PC-3 (cell line): Measurements from ENCODE around the gene CDHR3. TPM values are rescaled to one million over a fixed set of nuclear protein-coding genes. Genes with fewer than 3 reads are reported as not detected.
A peak's percentile ranks its signal among the peaks of the same experiment; 100 is the strongest.

Experiments used
- ATAC-seq: fragments of 200-7000 bp; cut with Tn5 transposase; 2 replicates; pipeline ENCODE4 v1.9.1; 2020; ENCODE audit warnings: mild to moderate bottlenecking, moderate library complexity
- BruUV-seq: library from RNA; stranded (reverse); fragments of 400-500 nt; replicated peaks from 2 replicates; lab custom pipeline; 2021; lab: Mats Ljungman, UMichigan
- CTCF ChIA-PET: fragments of 300-600 bp; sonication (Branson Sonifier 250); formaldehyde crosslinking; loops from one replicate; lab custom pipeline; 2022; ENCODE audit warnings: antibody characterized with exemption; lab: Charles Lee
- POLR2A ChIA-PET: fragments of 300-600 bp; sonication (Branson Sonifier 250); formaldehyde crosslinking; loops from one replicate; lab custom pipeline; 2022; ENCODE audit warnings: antibody characterized with exemption; ENCODE audit not compliant: unreplicated experiment; lab: Charles Lee
- DNase-seq: peaks from one replicate; pipeline ENCODE4 v3.0.0-alpha.2; 2015
- H2AFZ ChIP-seq: fragments of 300-600 bp; sonication (generic); 2 replicates; pipeline ENCODE4 v1.6.0; 2016; ENCODE audit warnings: antibody characterized with exemption, low read length
- H3F3A ChIP-seq: fragments of 300-600 bp; sonication (generic); one replicate; pipeline ENCODE4 v1.6.0; 2017; ENCODE audit warnings: antibody characterized with exemption, low read length, control low read depth, mild to moderate bottlenecking; ENCODE audit not compliant: unreplicated experiment
- H3K27ac ChIP-seq: fragments of 300-600 bp; sonication (generic); 2 replicates; pipeline ENCODE4 v1.5.1; 2016; ENCODE audit warnings: mild to moderate bottlenecking, low read length
- H3K27me3 ChIP-seq: fragments of 300-600 bp; sonication (generic); 2 replicates; pipeline ENCODE4 v1.6.1; 2016; ENCODE audit warnings: low read length, mixed read lengths
- H3K36me3 ChIP-seq: fragments of 300-600 bp; sonication (generic); 2 replicates; pipeline ENCODE4 v1.6.1; 2016; ENCODE audit warnings: low read depth, mixed run types, low read length, mixed read lengths
- H3K4me1 ChIP-seq: fragments of 300-600 bp; sonication (generic); 2 replicates; pipeline ENCODE4 v1.5.1; 2016; ENCODE audit warnings: low read length; ENCODE audit not compliant: insufficient read depth
- H3K4me2 ChIP-seq: fragments of 300-600 bp; sonication (generic); 2 replicates; pipeline ENCODE4 v1.6.0; 2016; ENCODE audit warnings: low read length
- H3K4me3 ChIP-seq: fragments of 300-600 bp; sonication (generic); 2 replicates; pipeline ENCODE4 v1.5.1; 2016; ENCODE audit warnings: mild to moderate bottlenecking, low read length, mixed read lengths
- H3K79me2 ChIP-seq: fragments of 300-600 bp; sonication (generic); 2 replicates; pipeline ENCODE4 v1.6.1; 2017; ENCODE audit warnings: low read length, mixed read lengths
- H3K9ac ChIP-seq: fragments of 300-600 bp; sonication (generic); 2 replicates; pipeline ENCODE4 v1.6.0; 2016; ENCODE audit warnings: mild to moderate bottlenecking, low read length
- H3K9me2 ChIP-seq: fragments of 300-600 bp; sonication (generic); replicated peaks from 2 replicates; pipeline ENCODE4 v1.6.1; 2016; ENCODE audit warnings: mixed run types, low read length, mixed read lengths
- H3K9me3 ChIP-seq: fragments of 300-600 bp; sonication (generic); 2 replicates; pipeline ENCODE4 v1.6.1; 2016; ENCODE audit warnings: low read length, mixed read lengths
- H4K20me1 ChIP-seq: fragments of 300-600 bp; sonication (generic); 2 replicates; pipeline ENCODE4 v1.6.1; 2016; ENCODE audit warnings: low read length, mixed read lengths
- EZH2 ChIP-seq: fragments of 300-600 bp; sonication (generic); IDR thresholded peaks from one replicate; pipeline ENCODE4 v1.6.1; 2017; ENCODE audit warnings: antibody characterized with exemption, mild to moderate bottlenecking, low read length; ENCODE audit not compliant: unreplicated experiment
- EZH2phosphoT487 ChIP-seq: fragments of 300-600 bp; sonication (generic); IDR thresholded peaks from 2 replicates; pipeline ENCODE4 v1.6.1; 2018; ENCODE audit warnings: mild to moderate bottlenecking, antibody characterized with exemption, low read length, borderline replicate concordance
- intact Hi-C: fragments of 100-400 bp; cut with micrococcal nuclease; formaldehyde crosslinking; loops from 2 replicates; pipeline ENCODE4 v1.9.0; 2023
- total RNA-seq: library from RNA; depleted of rRNA; stranded (reverse); fragments of >200 nt; gene quantifications from 2 replicates; pipeline ENCODE4 v1.2.3, GENCODE V29; 2014
- TF ChIP-seq, protein P1 (sequence below): fragments of 300-600 bp; sonication (generic); conservative IDR thresholded peaks from 2 replicates; pipeline ENCODE4 v1.5.1; 2017; ENCODE audit warnings: antibody characterized with exemption, low read depth, mild to moderate bottlenecking, low read length

The CDHR3 gene
- total RNA-seq, 1 experiment from 2014 or later = 9.8 TPM

GRCh38 chr7:106056513-106057203 is 93.6 kb downstream of the CDHR3 start:
- CTCF ChIA-PET = interaction anchor here (0.6 to 1.2 kb wide), 3 partner anchors 98 to 701 kb away, joined by 3 to 4 read pairs (median 3); no protein-coding TSS in a partner anchor
- Histone ChIP-seq H3K9me2 (no peaks in the 10 kb centered on the region), H3F3A (no peaks in the 10 kb centered on the region), H3K4me1 (peaks cover 21% of the 10 kb centered on the region), H3K4me2 (peak overlapping the region; percentile 32), H3K27me3 (no peaks in the 10 kb centered on the region), H2AFZ (peak overlapping the region; percentile 73), H3K4me3 (no peak overlapping the region), H3K36me3 (no peaks in the 10 kb centered on the region), H3K9ac (no peak overlapping the region), H3K79me2 (no peaks in the 10 kb centered on the region), H3K27ac (no peak overlapping the region), H3K9me3 (no peaks in the 10 kb centered on the region), H4K20me1 (no peaks in the 10 kb centered on the region)
- intact Hi-C loops = loop anchor here (1.0 to 10.0 kb wide), 3 partner anchors 97 to 408 kb away; no protein-coding TSS in a partner anchor
- DNase-seq (peak; percentile 92), ATAC-seq (peak; percentile 95)
- POLR2A ChIA-PET = no interaction called here
- no TSS peak for BruUV-seq
- TF ChIP-seq, protein P1, sequence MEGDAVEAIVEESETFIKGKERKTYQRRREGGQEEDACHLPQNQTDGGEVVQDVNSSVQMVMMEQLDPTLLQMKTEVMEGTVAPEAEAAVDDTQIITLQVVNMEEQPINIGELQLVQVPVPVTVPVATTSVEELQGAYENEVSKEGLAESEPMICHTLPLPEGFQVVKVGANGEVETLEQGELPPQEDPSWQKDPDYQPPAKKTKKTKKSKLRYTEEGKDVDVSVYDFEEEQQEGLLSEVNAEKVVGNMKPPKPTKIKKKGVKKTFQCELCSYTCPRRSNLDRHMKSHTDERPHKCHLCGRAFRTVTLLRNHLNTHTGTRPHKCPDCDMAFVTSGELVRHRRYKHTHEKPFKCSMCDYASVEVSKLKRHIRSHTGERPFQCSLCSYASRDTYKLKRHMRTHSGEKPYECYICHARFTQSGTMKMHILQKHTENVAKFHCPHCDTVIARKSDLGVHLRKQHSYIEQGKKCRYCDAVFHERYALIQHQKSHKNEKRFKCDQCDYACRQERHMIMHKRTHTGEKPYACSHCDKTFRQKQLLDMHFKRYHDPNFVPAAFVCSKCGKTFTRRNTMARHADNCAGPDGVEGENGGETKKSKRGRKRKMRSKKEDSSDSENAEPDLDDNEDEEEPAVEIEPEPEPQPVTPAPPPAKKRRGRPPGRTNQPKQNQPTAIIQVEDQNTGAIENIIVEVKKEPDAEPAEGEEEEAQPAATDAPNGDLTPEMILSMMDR = peak; percentile 98
- no peak for TF ChIP-seq EZH2

DNA sequence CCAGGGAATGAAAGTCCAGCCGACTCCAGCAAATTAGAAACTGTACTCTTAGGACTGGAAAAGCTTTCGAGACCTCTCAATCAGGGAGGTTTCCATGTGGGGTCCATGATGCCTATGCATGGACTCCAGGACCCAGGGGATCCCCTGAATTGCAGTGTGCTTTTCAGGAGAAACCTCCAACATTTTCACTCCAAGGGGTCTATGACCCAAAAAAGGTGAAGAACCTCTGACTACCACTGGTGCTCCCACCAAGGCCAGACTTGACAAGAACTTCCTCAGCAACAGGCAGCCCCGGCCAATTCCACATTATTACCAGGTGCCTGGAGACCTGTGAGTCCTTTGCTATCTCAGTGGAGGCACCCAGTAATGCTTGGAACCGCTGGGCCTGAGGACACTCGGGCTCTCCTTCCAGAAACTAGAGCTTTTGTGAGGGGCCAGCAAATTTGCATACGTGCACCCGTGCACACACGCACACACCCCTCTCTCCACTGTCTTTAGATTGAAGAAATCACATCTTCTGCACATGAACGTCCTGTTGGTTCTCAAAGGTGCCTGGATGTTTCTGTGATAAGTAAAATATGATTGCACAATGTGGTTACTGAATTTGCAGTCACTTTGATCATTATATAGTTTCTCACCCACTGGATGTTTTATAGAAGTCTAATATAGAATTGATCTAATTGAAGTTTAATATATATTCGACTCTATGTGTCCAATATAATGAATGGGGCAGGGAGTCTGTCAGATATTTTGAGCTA is 94.3 kb downstream of the CDHR3 start:
- CTCF ChIA-PET = interaction anchor here (0.5 to 1.7 kb wide), 2 partner anchors 96 to 160 kb away, joined by 3 to 8 read pairs; no protein-coding TSS in a partner anchor
- ATAC-seq (no peak), DNase-seq (no peak)
- H3K27me3 ChIP-seq = no peaks in the 10 kb centered on the region
- H3K9me2 ChIP-seq = no peaks in the 10 kb centered on the region
- no peak overlapping the region for H3K4me3 ChIP-seq
- peak overlapping the region; percentile 73 for H2AFZ ChIP-seq
- TF ChIP-seq, protein P1 = no peak
- TF ChIP-seq EZH2 = no peak
- TF ChIP-seq EZH2phosphoT487 = no peak
- no TSS peak for BruUV-seq
- no peaks in the 10 kb centered on the region for H3K79me2 ChIP-seq
- POLR2A ChIA-PET = no interaction called here
- peak overlapping the region; percentile 32 for H3K4me2 ChIP-seq
- intact Hi-C loops = loop anchor here (1.0 to 10.0 kb wide), 3 partner anchors 96 to 407 kb away; no protein-coding TSS in a partner anchor
- H3F3A ChIP-seq = no peaks in the 10 kb centered on the region
- no peak overlapping the region for H3K9ac ChIP-seq
- H3K27ac ChIP-seq = no peak overlapping the region
- peaks cover 28% of the 10 kb centered on the region for H3K4me1 ChIP-seq
- H4K20me1 ChIP-seq = no peaks in the 10 kb centered on the region
- no peaks in the 10 kb centered on the region for H3K9me3 ChIP-seq
- H3K36me3 ChIP-seq = no peaks in the 10 kb centered on the region
